ENCODE results near the gene SLC4A1AP. TPM values are rescaled to one million over a fixed set of nuclear protein-coding genes. Genes with fewer than 3 reads are reported as not detected.

SLC4A1AP gene
- total and polyA plus RNA-seq, 2 donors (not counting 1 experiment from before 2014, with no cell fraction given), result 8.9 to 23.1 TPM

DNA sequence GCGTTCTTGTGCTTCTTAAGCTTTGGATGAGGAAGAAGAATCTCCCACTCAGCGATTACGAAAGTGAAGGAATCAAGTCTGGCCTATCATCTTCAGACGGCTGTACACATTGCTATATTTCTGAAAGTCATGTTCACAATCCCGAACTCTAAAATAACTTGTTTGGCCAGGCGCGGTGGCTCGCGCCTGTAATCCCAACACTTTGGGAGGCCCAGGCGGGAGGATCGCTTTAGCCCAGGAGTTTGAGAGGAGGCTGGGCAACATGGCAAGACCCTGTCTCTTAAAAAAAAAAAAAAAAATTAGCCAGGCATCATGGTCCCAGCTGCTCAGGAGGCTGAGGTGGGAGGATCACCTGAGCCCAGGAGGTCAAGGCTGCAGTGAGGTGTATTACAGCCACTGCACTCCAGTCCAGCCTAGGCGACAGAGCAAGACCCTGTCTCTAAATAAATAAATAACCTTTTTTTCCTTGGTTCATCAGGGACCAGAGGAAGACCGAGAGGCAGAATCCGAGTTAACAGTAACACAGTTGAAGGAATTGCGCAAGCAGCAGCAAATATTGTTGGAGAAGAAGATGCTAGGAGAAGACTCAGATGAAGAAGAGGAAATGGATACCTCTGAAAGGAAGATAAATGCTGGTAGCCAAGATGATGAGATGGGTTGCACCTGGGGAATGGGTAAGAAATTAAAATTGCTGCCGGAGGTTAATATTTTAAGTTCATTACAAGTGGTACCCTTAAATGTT is 1.1 kb downstream of the SLC4A1AP start:
- Mint-ChIP-seq H3K27ac (peak overlapping the region; percentile 99), H3K4me3 (peak overlapping the region; percentile 99), H3K9me3 (ENCODE audit: insufficient read depth) (no peaks in the 10 kb centered on the region), H3K27me3 (no peaks in the 10 kb centered on the region), H3K4me1 (peaks cover 40% of the 10 kb centered on the region)
- peaks cover 42% of the 10 kb centered on the region for H3K79me2 ChIP-seq (ENCODE audit: control insufficient read depth, insufficient read depth, low read length)
- ChIA-PET POLR2A (interaction anchor here (1.6 kb wide), 1 partner anchor 294 kb away, joined by 4 read pairs; the partner anchor contains the start of gene SNX17), CTCF (interaction anchor here (2.3 to 5.0 kb wide), 2 partner anchors 17 to 19 kb away, joined by 22 to 52 read pairs; no protein-coding TSS in a partner anchor)
- DNase-seq (no peak), ATAC-seq (ENCODE audit: low read depth) (no peak)
- peak overlapping the region; percentile 98 for H3K9ac ChIP-seq (ENCODE audit: low read length)
- H3K4me1 ChIP-seq (ENCODE audit: control insufficient read depth in 2 of 2, insufficient read depth in 2 of 2, low read length in 2 of 2), result peaks cover 19 to 23% of the 10 kb centered on the region in 2 donors
- no peaks in the 10 kb centered on the region for H3K27me3 ChIP-seq (replicated peaks in 1 of 4; ENCODE audit: control extremely low read depth in 1 of 4, control insufficient read depth in 3 of 4, insufficient read depth in 4 of 4, low read length in 3 of 4)
- peak overlapping the region in 1 of 2 donors; percentile 99 for H3K27ac ChIP-seq (ENCODE audit: low read length in 2 of 2)
- H3K36me3 ChIP-seq (replicated peaks in 1 of 2; ENCODE audit: control extremely low read depth in 1 of 2, control insufficient read depth in 1 of 2, extremely low read depth in 1 of 2, insufficient read depth in 2 of 2, low read length in 1 of 2), result peaks cover 9 to 42% of the 10 kb centered on the region in 2 experiments
- peak overlapping the region; percentile 96 for H3K4me2 ChIP-seq (replicated peaks; ENCODE audit: low read depth, low read length, poor library complexity, severe bottlenecking)
- H3K4me3 ChIP-seq (ENCODE audit: control extremely low read depth in 1 of 5, extremely low read depth in 1 of 5, insufficient read depth in 1 of 5, low read depth in 2 of 5, low read length in 4 of 5), result peak overlapping the region; percentile 75 to 100 (median 97)
- no peaks in the 10 kb centered on the region for H4K20me1 ChIP-seq (ENCODE audit: control insufficient read depth, insufficient read depth, low read length, poor library complexity, severe bottlenecking)
- H2AFZ ChIP-seq (ENCODE audit: insufficient read depth, low read depth, low read length, poor library complexity, severe bottlenecking), result peak overlapping the region; percentile 99
- peaks cover 0 to 3% (median 0%) of the 10 kb centered on the region in 3 donors for H3K9me3 ChIP-seq (ENCODE audit: control extremely low read depth in 1 of 3, control insufficient read depth in 2 of 3, insufficient read depth in 1 of 3, low read length in 2 of 3)
- WGBS (ENCODE audit: insufficient coverage), result 96% methylated on average over 12 of the region's 16 CpGs
- intact Hi-C loops (cut with micrococcal nuclease), result loop anchor here (10.0 kb wide), 1 partner anchor 80 kb away; the partner anchor contains the start of gene ZNF512
- TF ChIP-seq, protein P1, sequence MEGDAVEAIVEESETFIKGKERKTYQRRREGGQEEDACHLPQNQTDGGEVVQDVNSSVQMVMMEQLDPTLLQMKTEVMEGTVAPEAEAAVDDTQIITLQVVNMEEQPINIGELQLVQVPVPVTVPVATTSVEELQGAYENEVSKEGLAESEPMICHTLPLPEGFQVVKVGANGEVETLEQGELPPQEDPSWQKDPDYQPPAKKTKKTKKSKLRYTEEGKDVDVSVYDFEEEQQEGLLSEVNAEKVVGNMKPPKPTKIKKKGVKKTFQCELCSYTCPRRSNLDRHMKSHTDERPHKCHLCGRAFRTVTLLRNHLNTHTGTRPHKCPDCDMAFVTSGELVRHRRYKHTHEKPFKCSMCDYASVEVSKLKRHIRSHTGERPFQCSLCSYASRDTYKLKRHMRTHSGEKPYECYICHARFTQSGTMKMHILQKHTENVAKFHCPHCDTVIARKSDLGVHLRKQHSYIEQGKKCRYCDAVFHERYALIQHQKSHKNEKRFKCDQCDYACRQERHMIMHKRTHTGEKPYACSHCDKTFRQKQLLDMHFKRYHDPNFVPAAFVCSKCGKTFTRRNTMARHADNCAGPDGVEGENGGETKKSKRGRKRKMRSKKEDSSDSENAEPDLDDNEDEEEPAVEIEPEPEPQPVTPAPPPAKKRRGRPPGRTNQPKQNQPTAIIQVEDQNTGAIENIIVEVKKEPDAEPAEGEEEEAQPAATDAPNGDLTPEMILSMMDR (IDR thresholded peaks at IDR 0.05), result no peak
- TF ChIP-seq EZH2 (IDR thresholded peaks at IDR 0.05; ENCODE audit: borderline replicate concordance, insufficient read depth, low read depth, low read length, poor library complexity, severe bottlenecking), result no peak

DNA sequence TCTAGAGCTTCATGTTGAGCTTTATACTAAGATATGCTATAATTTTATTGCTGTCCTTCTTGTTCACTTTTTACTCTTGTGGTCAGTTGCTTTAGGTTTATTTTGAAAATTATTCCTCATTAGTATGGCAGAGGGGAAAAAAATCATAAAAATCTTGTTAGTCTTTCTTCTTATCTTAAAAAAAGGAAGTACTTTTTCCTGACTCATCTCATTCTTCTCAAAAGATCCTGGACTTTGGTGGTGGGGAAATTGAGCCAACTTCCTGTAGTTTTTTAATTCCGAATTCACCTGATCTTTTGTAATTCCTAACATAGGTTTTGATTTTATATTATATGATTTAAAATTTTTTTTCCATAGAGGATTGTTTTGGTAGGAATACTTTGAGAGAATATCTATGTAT is 3.8 kb downstream of the SLC4A1AP start:
- DNase-seq (no peak), ATAC-seq (ENCODE audit: low read depth) (no peak)
- no peak overlapping the region for H3K27ac Mint-ChIP-seq
- H3K9ac ChIP-seq (ENCODE audit: low read length), result no peak overlapping the region
- no peaks in the 10 kb centered on the region for H3K27me3 ChIP-seq (replicated peaks in 1 of 4; ENCODE audit: control extremely low read depth in 1 of 4, control insufficient read depth in 3 of 4, insufficient read depth in 4 of 4, low read length in 3 of 4)
- no peaks in the 10 kb centered on the region for H4K20me1 ChIP-seq (ENCODE audit: control insufficient read depth, insufficient read depth, low read length, poor library complexity, severe bottlenecking)
- no peaks in the 10 kb centered on the region for H3K9me3 Mint-ChIP-seq (ENCODE audit: insufficient read depth)
- WGBS (ENCODE audit: insufficient coverage), result no CpG with 5 or more reads among the region's 1 CpG
- peaks cover 0 to 3% (median 0%) of the 10 kb centered on the region in 3 donors for H3K9me3 ChIP-seq (ENCODE audit: control extremely low read depth in 1 of 3, control insufficient read depth in 2 of 3, insufficient read depth in 1 of 3, low read length in 2 of 3)
- peaks cover 28% of the 10 kb centered on the region for H3K79me2 ChIP-seq (ENCODE audit: control insufficient read depth, insufficient read depth, low read length)
- H2AFZ ChIP-seq (ENCODE audit: insufficient read depth, low read depth, low read length, poor library complexity, severe bottlenecking), result no peak overlapping the region
- H3K4me3 ChIP-seq (ENCODE audit: control extremely low read depth in 1 of 5, extremely low read depth in 1 of 5, insufficient read depth in 1 of 5, low read depth in 2 of 5, low read length in 4 of 5), result no peak overlapping the region
- H3K4me2 ChIP-seq (replicated peaks; ENCODE audit: low read depth, low read length, poor library complexity, severe bottlenecking), result no peak overlapping the region
- intact Hi-C loops (cut with micrococcal nuclease), result loop anchor here (10.0 kb wide), 1 partner anchor 83 kb away; the partner anchor contains the start of gene ZNF512
- peaks cover 28% of the 10 kb centered on the region for H3K4me1 Mint-ChIP-seq
- H3K27me3 Mint-ChIP-seq, result no peaks in the 10 kb centered on the region
- CTCF ChIA-PET, result interaction anchor here (5.0 kb wide), 1 partner anchor 15 kb away, joined by 52 read pairs; no protein-coding TSS in a partner anchor
- H3K27ac ChIP-seq (ENCODE audit: low read length in 2 of 2), result no peak overlapping the region
- peaks cover 13 to 40% of the 10 kb centered on the region in 2 experiments for H3K36me3 ChIP-seq (replicated peaks in 1 of 2; ENCODE audit: control extremely low read depth in 1 of 2, control insufficient read depth in 1 of 2, extremely low read depth in 1 of 2, insufficient read depth in 2 of 2, low read length in 1 of 2)
- TF ChIP-seq, protein P1 (IDR thresholded peaks at IDR 0.05), result no peak
- TF ChIP-seq EZH2 (IDR thresholded peaks at IDR 0.05; ENCODE audit: borderline replicate concordance, insufficient read depth, low read depth, low read length, poor library complexity, severe bottlenecking), result no peak
- no peak overlapping the region for H3K4me3 Mint-ChIP-seq
- H3K4me1 ChIP-seq (ENCODE audit: control insufficient read depth in 2 of 2, insufficient read depth in 2 of 2, low read length in 2 of 2), result peaks cover 17 to 20% of the 10 kb centered on the region in 2 donors
- POLR2A ChIA-PET, result interaction anchor here (0.7 kb wide), 1 partner anchor 172 kb away, joined by 4 read pairs; no protein-coding TSS in a partner anchor
